ENCODE measurements around the gene NLRX1. TPM values are rescaled to one million over a fixed set of nuclear protein-coding genes. Genes with fewer than 3 reads are reported as not detected.

Gene NLRX1
- total RNA-seq, 1 experiment from 2014 or later: 21.4 TPM

DNA sequence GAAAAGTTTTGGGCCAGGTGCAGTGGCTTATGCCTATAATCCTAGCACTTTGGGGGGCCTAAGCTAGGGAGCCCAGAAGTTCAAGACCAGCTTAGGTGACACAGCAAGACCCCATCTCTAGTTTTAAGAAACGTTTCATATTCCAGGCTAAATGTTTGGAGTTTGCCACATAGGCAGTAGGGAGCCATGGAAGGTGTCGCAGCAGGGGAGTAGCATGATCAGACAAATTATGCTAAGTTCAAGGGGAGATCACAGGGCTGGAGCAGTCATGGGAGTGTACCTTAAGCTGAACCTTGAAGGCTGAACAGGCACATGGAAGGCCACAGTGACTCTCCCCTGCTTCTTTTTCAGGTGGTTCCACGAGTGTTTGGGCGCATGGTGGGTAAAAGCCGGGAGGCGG is 10.8 kb downstream of the NLRX1 start:
- Histone ChIP-seq H3K36me3 (ENCODE audit: control insufficient read depth in 1 of 2, insufficient read depth in 2 of 2, low read length in 2 of 2) (no peaks in the 10 kb centered on the region; a peak in 1 of 4 replicates), H3K27me3 (ENCODE audit: insufficient read depth, low read length) (no peaks in the 10 kb centered on the region), H3K27ac (ENCODE audit: low read depth, low read length) (no peak overlapping the region), H4K20me1 (ENCODE audit: insufficient read depth) (no peaks in the 10 kb centered on the region), H3K9me3 (ENCODE audit: control insufficient read depth in 1 of 2, insufficient read depth in 1 of 2, low read depth in 1 of 2, low read length in 2 of 2) (no peaks in the 10 kb centered on the region), H2AFZ (ENCODE audit: low read depth, low read length, poor library complexity, severe bottlenecking) (no peak overlapping the region), H3K9ac (ENCODE audit: low read length) (no peak overlapping the region), H3K4me3 (replicated peaks in 1 of 2; ENCODE audit: low read depth in 1 of 2, low read length in 2 of 2) (no peak overlapping the region), H3K9me2 (ENCODE audit: insufficient read depth) (no peaks in the 10 kb centered on the region), H3K4me1 (ENCODE audit: control insufficient read depth in 1 of 2, insufficient read depth in 2 of 2, low read length in 2 of 2) (peaks cover 11 to 14% of the 10 kb centered on the region in 2 experiments), H3K79me2 (ENCODE audit: insufficient read depth, low read length) (no peaks in the 10 kb centered on the region), H3K4me2 (ENCODE audit: low read length) (no peak overlapping the region)
- BruUV-seq (replicated peaks): no TSS peak
- TF ChIP-seq POLR2AphosphoS5 (IDR thresholded peaks at IDR 0.05; ENCODE audit: low read depth, low read length) (no peak), EZH2 (IDR thresholded peaks at IDR 0.05) (no peak), JUND (IDR thresholded peaks at IDR 0.05) (no peak), POLR2A (IDR thresholded peaks at IDR 0.05; ENCODE audit: borderline replicate concordance, extremely low read depth, insufficient read depth, insufficient read length) (no peak), SIN3A (IDR thresholded peaks at IDR 0.05; ENCODE audit: low read depth) (no peak)
- TF ChIP-seq, protein P1, sequence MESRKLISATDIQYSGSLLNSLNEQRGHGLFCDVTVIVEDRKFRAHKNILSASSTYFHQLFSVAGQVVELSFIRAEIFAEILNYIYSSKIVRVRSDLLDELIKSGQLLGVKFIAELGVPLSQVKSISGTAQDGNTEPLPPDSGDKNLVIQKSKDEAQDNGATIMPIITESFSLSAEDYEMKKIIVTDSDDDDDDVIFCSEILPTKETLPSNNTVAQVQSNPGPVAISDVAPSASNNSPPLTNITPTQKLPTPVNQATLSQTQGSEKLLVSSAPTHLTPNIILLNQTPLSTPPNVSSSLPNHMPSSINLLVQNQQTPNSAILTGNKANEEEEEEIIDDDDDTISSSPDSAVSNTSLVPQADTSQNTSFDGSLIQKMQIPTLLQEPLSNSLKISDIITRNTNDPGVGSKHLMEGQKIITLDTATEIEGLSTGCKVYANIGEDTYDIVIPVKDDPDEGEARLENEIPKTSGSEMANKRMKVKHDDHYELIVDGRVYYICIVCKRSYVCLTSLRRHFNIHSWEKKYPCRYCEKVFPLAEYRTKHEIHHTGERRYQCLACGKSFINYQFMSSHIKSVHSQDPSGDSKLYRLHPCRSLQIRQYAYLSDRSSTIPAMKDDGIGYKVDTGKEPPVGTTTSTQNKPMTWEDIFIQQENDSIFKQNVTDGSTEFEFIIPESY (IDR thresholded peaks at IDR 0.05; ENCODE audit: extremely low read depth, insufficient replicate concordance, low read length): no peak
- ATAC-seq: no peak
- ChIA-PET POLR2A (no interaction called here), RAD21 (ENCODE audit: low non-redundant PET in 1 of 2, low total read pairs in 2 of 2, uncharacterized antibody in 2 of 2, unreplicated experiment in 2 of 2) (no interaction called here), CTCF (no interaction called here)
- DNase-seq (ENCODE audit: low read depth, low spot score): no peak
- intact Hi-C loops (cut with micrococcal nuclease): no loop called here

DNA sequence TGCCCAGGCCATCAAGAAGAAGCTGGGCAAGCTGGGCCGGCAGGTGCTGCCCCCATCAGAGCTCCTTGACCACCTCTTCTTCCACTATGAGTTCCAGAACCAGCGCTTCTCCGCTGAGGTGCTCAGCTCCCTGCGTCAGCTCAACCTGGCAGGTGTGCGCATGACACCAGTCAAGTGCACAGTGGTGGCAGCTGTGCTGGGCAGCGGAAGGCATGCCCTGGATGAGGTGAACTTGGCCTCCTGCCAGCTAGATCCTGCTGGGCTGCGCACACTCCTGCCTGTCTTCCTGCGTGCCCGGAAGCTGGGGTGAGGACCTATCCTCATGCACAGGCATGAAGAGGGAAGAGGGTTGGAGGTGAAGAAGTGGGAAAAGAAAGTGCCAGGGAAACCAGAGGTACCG is 11.5 kb downstream of the NLRX1 start:
- TF ChIP-seq YY1 (IDR thresholded peaks at IDR 0.05; ENCODE audit: extremely low read depth, insufficient replicate concordance, low read depth, low read length) (no peak), ZNF274 (IDR thresholded peaks at IDR 0.05; ENCODE audit: low read depth, low read length) (no peak), SIN3A (IDR thresholded peaks at IDR 0.05; ENCODE audit: low read depth) (no peak), SP1 (IDR thresholded peaks at IDR 0.05; ENCODE audit: low read depth) (no peak), POLR2A (IDR thresholded peaks at IDR 0.05; ENCODE audit: borderline replicate concordance, extremely low read depth, insufficient read depth, insufficient read length) (no peak)
- TF ChIP-seq, protein P2, sequence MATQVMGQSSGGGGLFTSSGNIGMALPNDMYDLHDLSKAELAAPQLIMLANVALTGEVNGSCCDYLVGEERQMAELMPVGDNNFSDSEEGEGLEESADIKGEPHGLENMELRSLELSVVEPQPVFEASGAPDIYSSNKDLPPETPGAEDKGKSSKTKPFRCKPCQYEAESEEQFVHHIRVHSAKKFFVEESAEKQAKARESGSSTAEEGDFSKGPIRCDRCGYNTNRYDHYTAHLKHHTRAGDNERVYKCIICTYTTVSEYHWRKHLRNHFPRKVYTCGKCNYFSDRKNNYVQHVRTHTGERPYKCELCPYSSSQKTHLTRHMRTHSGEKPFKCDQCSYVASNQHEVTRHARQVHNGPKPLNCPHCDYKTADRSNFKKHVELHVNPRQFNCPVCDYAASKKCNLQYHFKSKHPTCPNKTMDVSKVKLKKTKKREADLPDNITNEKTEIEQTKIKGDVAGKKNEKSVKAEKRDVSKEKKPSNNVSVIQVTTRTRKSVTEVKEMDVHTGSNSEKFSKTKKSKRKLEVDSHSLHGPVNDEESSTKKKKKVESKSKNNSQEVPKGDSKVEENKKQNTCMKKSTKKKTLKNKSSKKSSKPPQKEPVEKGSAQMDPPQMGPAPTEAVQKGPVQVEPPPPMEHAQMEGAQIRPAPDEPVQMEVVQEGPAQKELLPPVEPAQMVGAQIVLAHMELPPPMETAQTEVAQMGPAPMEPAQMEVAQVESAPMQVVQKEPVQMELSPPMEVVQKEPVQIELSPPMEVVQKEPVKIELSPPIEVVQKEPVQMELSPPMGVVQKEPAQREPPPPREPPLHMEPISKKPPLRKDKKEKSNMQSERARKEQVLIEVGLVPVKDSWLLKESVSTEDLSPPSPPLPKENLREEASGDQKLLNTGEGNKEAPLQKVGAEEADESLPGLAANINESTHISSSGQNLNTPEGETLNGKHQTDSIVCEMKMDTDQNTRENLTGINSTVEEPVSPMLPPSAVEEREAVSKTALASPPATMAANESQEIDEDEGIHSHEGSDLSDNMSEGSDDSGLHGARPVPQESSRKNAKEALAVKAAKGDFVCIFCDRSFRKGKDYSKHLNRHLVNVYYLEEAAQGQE (IDR thresholded peaks at IDR 0.05; ENCODE audit: low read depth): no peak
- no peak overlapping the region for H3K4me2 ChIP-seq (ENCODE audit: low read length)
- ChIA-PET RAD21 (ENCODE audit: low non-redundant PET in 1 of 2, low total read pairs in 2 of 2, uncharacterized antibody in 2 of 2, unreplicated experiment in 2 of 2) (no interaction called here), CTCF (no interaction called here), POLR2A (no interaction called here)
- intact Hi-C loops (cut with micrococcal nuclease): no loop called here
- H3K79me2 ChIP-seq (ENCODE audit: insufficient read depth, low read length): no peaks in the 10 kb centered on the region
- H3K27ac ChIP-seq (ENCODE audit: low read depth, low read length): no peak overlapping the region
- H2AFZ ChIP-seq (ENCODE audit: low read depth, low read length, poor library complexity, severe bottlenecking): no peak overlapping the region
- DNase-seq (ENCODE audit: low read depth, low spot score): no peak
- H3K4me3 ChIP-seq (replicated peaks in 1 of 2; ENCODE audit: low read depth in 1 of 2, low read length in 2 of 2): no peak overlapping the region
- H3K9me2 ChIP-seq (ENCODE audit: insufficient read depth): no peaks in the 10 kb centered on the region
- H3K9ac ChIP-seq (ENCODE audit: low read length): no peak overlapping the region
- H3K4me1 ChIP-seq (ENCODE audit: control insufficient read depth in 1 of 2, insufficient read depth in 2 of 2, low read length in 2 of 2): peaks cover 10 to 11% of the 10 kb centered on the region in 2 experiments
- BruUV-seq (replicated peaks): no TSS peak
- no peaks in the 10 kb centered on the region for H3K9me3 ChIP-seq (ENCODE audit: control insufficient read depth in 1 of 2, insufficient read depth in 1 of 2, low read depth in 1 of 2, low read length in 2 of 2)
- no peak for ATAC-seq
- no peaks in the 10 kb centered on the region; a peak in 1 of 4 replicates for H3K36me3 ChIP-seq (ENCODE audit: control insufficient read depth in 1 of 2, insufficient read depth in 2 of 2, low read length in 2 of 2)
- no peaks in the 10 kb centered on the region for H4K20me1 ChIP-seq (ENCODE audit: insufficient read depth)
- H3K27me3 ChIP-seq (ENCODE audit: insufficient read depth, low read length): no peaks in the 10 kb centered on the region

Measured in HCT116 (cell line).